Thyroid gland (tissue), 4 donors: Measurements from ENCODE around the gene HPCAL1.

ENCODE experiments used
- POLR2A ChIP-seq, 2 donors: fragments of 450-650 bp; IDR thresholded peaks; one replicate each; pipeline ENCODE4 v1.6.1; 2017; ENCODE audit warnings: antibody characterized with exemption in 2 of 2, mild to moderate bottlenecking in 2 of 2, moderate library complexity in 1 of 2
- TF ChIP-seq, protein P1 (sequence below), 6 experiments: fragments of 200-600 bp in 3 of 6; fragments of 450-650 bp in 3 of 6; sonication (generic) in 3 of 6; IDR thresholded peaks; one replicate each; pipeline ENCODE4 v1.5.1; 2016 to 2019; ENCODE audit warnings: antibody characterized with exemption in 6 of 6, mild to moderate bottlenecking in 2 of 6, inconsistent platforms in 1 of 6, moderate library complexity in 1 of 6

DNA sequence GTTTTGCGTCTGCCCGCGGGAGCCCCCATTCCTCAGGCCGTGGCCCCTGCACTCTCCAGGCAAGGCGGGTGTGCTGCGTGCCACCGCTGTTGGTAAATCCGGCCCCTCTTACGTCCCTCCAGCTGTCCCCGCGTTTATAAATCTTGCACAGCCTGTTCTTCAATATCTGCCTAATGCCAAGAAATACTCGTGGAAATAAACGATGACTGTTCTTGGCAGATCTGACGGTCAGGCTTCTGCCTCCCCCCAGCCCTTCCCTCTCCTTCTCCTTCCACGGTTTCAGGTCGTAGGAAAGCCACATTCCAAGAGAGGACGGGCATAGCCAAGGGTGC, 124.9 kb downstream of the HPCAL1 start:
- TF ChIP-seq, protein P1, sequence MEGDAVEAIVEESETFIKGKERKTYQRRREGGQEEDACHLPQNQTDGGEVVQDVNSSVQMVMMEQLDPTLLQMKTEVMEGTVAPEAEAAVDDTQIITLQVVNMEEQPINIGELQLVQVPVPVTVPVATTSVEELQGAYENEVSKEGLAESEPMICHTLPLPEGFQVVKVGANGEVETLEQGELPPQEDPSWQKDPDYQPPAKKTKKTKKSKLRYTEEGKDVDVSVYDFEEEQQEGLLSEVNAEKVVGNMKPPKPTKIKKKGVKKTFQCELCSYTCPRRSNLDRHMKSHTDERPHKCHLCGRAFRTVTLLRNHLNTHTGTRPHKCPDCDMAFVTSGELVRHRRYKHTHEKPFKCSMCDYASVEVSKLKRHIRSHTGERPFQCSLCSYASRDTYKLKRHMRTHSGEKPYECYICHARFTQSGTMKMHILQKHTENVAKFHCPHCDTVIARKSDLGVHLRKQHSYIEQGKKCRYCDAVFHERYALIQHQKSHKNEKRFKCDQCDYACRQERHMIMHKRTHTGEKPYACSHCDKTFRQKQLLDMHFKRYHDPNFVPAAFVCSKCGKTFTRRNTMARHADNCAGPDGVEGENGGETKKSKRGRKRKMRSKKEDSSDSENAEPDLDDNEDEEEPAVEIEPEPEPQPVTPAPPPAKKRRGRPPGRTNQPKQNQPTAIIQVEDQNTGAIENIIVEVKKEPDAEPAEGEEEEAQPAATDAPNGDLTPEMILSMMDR (IDR thresholded peaks at IDR 0.05), result no peak
- TF ChIP-seq POLR2A (IDR thresholded peaks at IDR 0.05), result no peak
